ENCODE measurements around the gene TMEM212.
"Not testable (repeated sequence)": the region's sequence is repeated elsewhere in the genome, so short reads cannot be mapped to it uniquely, and the experiment has no call there.

Gene TMEM212

DNA sequence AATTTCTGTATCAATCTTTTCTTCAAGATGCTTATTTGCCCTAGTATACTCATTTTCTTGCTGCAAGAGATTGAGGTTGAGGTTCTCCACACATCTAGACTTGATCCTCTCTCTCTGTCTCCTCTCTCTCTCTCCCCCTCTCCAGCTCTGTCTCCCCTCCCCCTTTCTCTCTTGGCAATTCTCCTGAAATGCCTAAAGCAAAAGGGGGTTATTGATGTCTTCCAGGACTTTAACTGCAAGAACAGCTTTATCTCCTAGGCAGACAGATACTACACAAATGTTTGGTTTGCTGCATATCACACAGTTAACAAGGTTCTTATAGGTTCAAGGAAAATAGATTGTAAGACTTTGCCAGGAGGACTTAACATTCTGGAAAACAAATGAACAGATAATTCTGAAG is 52.1 kb downstream of the TMEM212 start:
- no peak for DNase-seq

DNA sequence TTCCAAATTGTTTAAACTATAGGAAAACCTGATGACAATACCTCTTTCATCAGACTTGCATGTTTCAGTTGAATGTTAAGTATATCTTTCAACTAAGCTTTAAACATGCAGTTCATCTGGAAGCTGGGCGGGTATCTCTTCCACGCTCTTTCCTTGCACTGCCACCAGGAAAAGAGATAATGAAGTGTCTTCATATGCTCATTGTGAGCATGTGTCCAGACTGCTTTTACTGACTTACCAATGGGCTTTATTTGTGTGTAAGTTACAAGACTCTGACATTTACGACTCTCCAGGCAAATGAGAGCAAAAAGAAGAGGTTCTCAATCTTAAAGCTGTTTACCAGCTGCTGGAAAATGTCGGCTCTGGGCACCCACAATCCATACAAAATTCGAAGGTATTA is 52.8 kb downstream of the TMEM212 start:
- no peak for DNase-seq

DNA sequence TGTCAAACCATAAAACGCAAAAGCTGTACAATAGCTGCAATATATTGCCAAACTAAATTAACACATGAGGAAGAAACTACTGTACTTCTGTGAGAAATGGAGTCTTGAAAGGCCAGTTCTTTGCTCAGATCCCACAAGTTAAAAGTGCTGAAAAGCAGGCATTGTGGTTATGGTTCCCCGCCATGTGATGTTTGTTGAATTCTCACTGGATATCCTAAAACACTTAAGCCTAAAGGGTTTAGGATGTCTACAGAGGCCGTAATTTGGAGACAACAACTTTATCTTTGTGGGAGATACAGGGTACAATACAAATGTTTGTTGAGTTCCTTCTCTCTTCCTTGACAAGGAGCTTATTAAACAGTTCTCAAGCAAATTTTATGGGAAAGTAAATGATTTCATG is 53.2 kb downstream of the TMEM212 start:
- no peak for DNase-seq

DNA sequence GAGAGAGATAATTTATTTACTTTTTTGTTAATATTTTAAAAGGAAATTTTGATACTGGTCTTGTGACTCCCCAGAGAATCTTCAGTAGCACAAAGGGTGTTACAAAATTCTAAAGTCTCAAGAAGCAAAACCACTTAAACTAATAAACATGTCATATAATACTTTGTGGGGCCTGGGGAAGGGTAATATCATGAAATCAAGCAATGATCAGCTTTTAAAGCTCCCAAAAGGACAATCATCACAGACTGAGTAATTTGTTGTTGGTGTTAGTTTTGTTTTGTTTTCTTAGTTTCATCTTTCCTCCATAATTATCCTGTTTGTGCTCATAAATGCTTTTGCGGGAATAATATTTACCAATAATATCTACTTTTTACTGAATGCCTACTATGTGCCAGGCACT is 55.0 kb downstream of the TMEM212 start:
- DNase-seq: no peak

DNA sequence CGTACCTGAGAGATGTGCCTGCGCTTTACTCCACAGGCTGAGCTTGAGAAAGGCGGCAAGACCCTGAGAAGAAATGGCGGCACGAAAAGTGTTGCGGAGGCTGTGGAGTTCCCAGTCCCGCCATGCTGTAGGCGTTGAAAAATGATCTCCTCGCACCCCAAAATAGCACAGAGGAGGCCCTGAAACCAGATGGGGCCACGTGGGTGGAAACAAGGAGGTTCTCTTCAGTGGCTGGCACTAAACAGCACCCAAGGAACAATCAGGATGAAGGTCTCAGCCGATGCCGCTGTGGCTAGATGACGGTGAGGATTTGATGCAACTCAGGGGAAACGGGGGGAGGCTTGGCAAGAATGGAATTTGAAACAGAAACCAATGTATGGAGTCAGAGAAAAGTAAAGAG is 57.3 kb downstream of the TMEM212 start:
- DNase-seq: peak in 2 of 4 experiments; percentile 5 to 16

DNA sequence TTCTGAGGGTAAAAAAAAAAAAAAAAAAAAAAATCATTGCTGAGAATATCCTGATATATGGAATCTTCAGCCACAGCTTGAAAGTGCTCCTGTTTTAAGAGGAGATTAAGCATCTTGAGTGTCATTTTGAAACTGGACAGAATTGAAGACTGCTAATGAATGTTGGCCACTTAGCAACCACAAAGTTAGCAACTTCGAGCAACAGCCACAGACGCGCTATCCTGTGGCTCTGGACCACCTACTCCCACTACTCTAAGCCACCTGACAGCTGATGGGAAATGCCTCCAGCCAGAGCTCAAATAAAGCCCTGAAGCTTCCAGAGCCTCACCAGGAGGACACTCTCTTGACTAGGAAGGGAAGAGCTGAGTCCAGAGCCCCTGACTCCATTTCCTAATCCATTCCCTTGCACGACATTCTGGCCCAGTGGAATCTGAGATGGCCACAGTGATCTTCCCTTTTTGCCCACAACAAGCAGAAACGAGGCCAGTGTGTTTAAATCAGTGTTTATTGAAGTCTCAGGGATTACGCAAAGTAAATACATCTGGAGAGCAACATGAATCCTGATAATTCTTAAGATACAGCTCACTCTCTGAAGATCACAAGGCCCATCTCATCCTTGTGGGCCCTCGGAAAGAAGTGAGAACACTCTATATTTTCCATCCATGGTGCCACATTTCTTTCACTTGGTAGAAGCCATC is 58.6 kb downstream of the TMEM212 start:
- peak in 2 of 4 experiments; percentile 11 to 16 for DNase-seq

DNA sequence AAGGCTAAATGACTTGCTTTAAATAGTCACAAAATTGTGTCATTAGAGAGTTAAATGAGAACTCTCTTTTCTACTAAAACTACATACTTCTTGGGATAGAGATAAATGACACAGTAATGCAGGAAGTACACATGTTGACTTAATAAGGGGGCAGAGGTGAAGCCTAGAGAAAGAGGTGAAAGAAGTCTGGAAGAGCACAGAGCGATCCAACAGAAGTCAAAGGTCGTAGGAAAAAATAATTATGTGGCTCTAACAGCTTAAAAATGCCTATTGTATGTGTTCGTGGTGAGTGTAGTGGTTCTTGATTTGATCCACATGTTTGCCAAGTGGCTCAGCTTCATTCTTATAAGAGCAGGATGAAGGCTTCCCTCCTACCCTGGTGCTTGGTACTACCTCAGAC is 61.7 kb downstream of the TMEM212 start:
- DNase-seq: no peak

DNA sequence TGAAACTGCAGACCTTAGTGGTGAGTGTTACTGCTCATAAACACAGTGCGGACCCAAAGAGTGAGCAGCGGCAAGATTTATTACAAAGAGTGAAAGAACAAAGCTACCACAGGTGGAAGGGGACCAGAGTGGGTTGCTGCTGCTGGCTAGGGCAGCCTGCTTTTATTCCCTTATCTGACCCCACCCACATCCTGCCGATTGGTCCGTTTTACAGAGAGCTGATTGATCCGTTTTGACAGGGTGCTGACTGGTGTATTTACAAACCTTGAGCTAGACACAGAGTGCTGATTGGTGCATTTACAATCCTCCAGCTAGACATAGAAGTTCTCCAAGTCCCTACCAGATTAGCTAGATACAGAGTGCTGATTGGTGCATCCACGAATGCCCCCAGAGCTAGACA is 63.4 kb downstream of the TMEM212 start:
- DNase-seq: not testable (repeated sequence)

DNA sequence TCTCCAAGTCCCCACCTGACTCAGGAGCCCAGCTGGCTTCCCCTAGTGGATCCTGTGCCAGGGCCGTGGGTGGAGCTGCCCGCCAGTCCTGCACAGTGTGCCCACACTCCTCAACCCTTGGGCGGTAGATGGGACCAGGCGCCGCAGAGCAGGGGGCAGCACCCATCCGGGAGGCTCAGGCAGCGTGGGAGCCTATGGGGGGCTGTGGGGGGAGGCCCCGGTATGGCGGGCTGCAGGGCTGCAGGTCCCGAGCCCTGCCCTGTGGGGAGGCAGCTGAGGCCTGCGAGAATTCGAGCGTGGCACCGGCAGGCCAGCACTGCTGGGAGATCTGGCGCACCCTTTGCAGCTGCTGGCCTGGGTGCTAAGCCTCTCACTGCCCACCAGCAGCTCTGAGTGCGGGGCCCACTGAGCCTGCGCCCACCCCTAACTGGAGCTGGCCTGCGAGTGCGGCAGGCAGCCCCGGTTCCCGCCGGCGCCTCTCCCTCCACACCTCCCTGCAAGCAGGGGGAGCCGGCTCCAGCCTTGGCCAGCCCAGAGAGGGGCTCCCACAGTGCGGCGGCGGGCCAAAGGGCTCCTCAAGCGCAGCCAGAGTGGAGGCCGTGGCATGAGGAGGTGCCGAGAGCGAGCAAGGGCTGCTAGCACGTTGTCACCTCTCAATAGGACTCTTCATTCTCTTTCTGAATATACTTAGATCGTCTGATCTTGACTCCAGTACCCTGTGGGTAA is 64.0 kb downstream of the TMEM212 start:
- no peak for DNase-seq

DNA sequence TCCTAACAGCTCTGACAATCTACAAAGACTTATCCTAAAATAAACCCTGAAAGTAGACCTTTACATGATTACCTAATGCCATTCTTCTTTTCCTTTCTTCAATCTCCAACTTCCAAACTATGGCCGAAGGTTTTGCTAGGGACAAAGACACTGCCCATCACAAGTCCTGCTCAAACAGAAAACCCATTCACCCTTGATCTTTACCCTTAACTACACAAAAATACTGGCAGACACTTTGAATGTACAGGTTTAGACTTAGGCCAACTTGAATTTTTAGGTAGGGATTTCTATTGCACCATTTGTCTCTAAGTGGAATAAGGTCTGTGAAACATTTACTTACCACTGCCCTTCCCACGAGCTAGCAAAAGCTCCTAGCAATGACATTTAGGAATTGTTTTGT is 64.6 kb downstream of the TMEM212 start:
- no peak for DNase-seq

DNA sequence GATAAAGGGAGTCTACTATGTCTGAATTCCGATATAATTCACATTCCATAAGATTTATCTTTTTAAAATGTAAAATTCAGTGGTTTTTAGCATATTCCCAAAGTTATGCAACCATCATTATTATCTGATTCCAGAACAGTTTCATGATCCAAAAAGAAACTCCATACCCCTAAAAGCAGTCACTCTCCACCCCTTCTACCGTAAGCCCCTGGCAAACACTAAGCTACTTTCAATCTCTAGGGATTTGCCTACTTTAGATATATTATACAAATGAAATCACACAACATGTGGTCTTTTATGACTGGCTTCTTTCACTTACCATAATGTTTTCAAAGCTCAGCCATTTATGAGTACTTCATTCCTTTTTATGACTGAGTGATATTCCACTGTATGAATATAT is 65.6 kb downstream of the TMEM212 start:
- no peak for DNase-seq

Measured in suppressor macrophage (primary cell).